Breast epithelium (tissue), 3 donors: Measurements from ENCODE around the gene CFAP97.

Experiments
- CTCF ChIP-seq, 3 donors: fragments of 450-650 bp; IDR thresholded peaks; one replicate each; pipeline ENCODE4 v1.5.1; 2016 to 2017; ENCODE audit warnings: antibody characterized with exemption in 3 of 3, mild to moderate bottlenecking in 3 of 3, moderate library complexity in 3 of 3
- POLR2A ChIP-seq: fragments of 450-650 bp; IDR thresholded peaks from one replicate; pipeline ENCODE4 v1.6.1; 2016; ENCODE audit warnings: antibody characterized with exemption, mild to moderate bottlenecking, moderate library complexity

- TF ChIP-seq POLR2A (no peak), CTCF (IDR thresholded peaks at IDR 0.05) (no peak)
These were observed 36.6 kb downstream of the CFAP97 start for GRCh38 chr4:185167234-185167633.
